HG03175 (cell line): ENCODE results near the gene PLA2G4A.

Experiments used
- ATAC-seq: cut with Tn5 transposase; IDR thresholded peaks from one replicate; pipeline ENCODE4 v1.9.1; 2021; ENCODE audit warnings: mild to moderate bottlenecking, moderate library complexity; ENCODE audit not compliant: unreplicated experiment

PLA2G4A gene

GRCh38 chr1:186828611-186829454 lies at the start of gene PLA2G4A:
TSS of gene PLA2G4A (plus strand) at chr1:186828949. CDS start at chr1:186854355, 25,406 bp downstream.
- peak; percentile 79 for ATAC-seq

- no peak for ATAC-seq
Observed at GRCh38 chr1:186780076-186780475, 48.7 kb upstream of the PLA2G4A start.

- no peak for ATAC-seq
Observed at GRCh38 chr1:186781730-186782129, 47.0 kb upstream of the PLA2G4A start.

GRCh38 chr1:186782791-186783190 lies 46.0 kb upstream of the PLA2G4A start:
- ATAC-seq, result no peak

GRCh38 chr1:186783193-186783592 lies 45.6 kb upstream of the PLA2G4A start:
- no peak for ATAC-seq

GRCh38 chr1:186785503-186785902 lies 43.2 kb upstream of the PLA2G4A start:
- no peak for ATAC-seq

- ATAC-seq, result no peak
Observed at GRCh38 chr1:186790101-186790500, 38.6 kb upstream of the PLA2G4A start.

- peak; percentile 79 for ATAC-seq
Observed at GRCh38 chr1:186792870-186793581, 35.7 kb upstream of the PLA2G4A start.

GRCh38 chr1:186793582-186793927 lies 35.2 kb upstream of the PLA2G4A start:
- peak; percentile 72 for ATAC-seq

- no peak for ATAC-seq
Observed at GRCh38 chr1:186798960-186799688, 29.6 kb upstream of the PLA2G4A start.

- ATAC-seq, result peak; percentile 90
Observed at GRCh38 chr1:186799689-186800054, 29.1 kb upstream of the PLA2G4A start.

- ATAC-seq, result no peak
Observed at GRCh38 chr1:186802388-186802787, 26.4 kb upstream of the PLA2G4A start.

GRCh38 chr1:186804679-186805078 lies 24.1 kb upstream of the PLA2G4A start:
- no peak for ATAC-seq

GRCh38 chr1:186806477-186806876 lies 22.3 kb upstream of the PLA2G4A start:
- no peak for ATAC-seq

GRCh38 chr1:186807163-186807562 lies 21.6 kb upstream of the PLA2G4A start:
- ATAC-seq, result no peak

- ATAC-seq, result no peak
Observed at GRCh38 chr1:186811892-186812291, 16.9 kb upstream of the PLA2G4A start.

GRCh38 chr1:186812570-186812969 lies 16.2 kb upstream of the PLA2G4A start:
- ATAC-seq, result no peak

GRCh38 chr1:186813420-186813819 lies 15.3 kb upstream of the PLA2G4A start:
- ATAC-seq, result no peak

GRCh38 chr1:186819126-186819525 lies 9.6 kb upstream of the PLA2G4A start:
- ATAC-seq, result peak; percentile 88

- ATAC-seq, result peak; percentile 38
Observed at GRCh38 chr1:186819563-186819962, 9.2 kb upstream of the PLA2G4A start.
